ENCODE measurements around the gene CDHR5.

Gene CDHR5

GRCh38 chr11:607020-607780, 17.6 kb downstream of the CDHR5 start:
- H3K18ac ChIP-seq (ENCODE audit: low read length) = no peak overlapping the region
- H2AK5ac ChIP-seq (ENCODE audit: low read length) = no peak overlapping the region
- H3K36me3 ChIP-seq (ENCODE audit: control insufficient read depth, insufficient read depth, low read length) = peaks cover 23% of the 10 kb centered on the region
- H3K4me1 ChIP-seq (ENCODE audit: control insufficient read depth, low read depth, low read length) = no peaks in the 10 kb centered on the region
- no peaks in the 10 kb centered on the region for H3K79me2 ChIP-seq (ENCODE audit: control insufficient read depth, insufficient read depth, low read length)
- H3K4me2 ChIP-seq (ENCODE audit: low read length) = no peak overlapping the region
- H3K56ac ChIP-seq (ENCODE audit: low read length) = no peak overlapping the region
- no peaks in the 10 kb centered on the region for H3K79me1 ChIP-seq (ENCODE audit: low read length)
- no peak overlapping the region for H3K27ac ChIP-seq (ENCODE audit: low read depth, low read length)
- H2BK15ac ChIP-seq (replicated peaks; ENCODE audit: low read depth) = no peak overlapping the region
- no peak overlapping the region for H4K8ac ChIP-seq (ENCODE audit: low read depth, low read length)
- H3K4ac ChIP-seq (ENCODE audit: low read depth, low read length) = no peak overlapping the region
- H3K9ac ChIP-seq (ENCODE audit: low read length) = no peak overlapping the region
- H2BK5ac ChIP-seq (ENCODE audit: low read length) = no peak overlapping the region
- no peak overlapping the region for H3K23ac ChIP-seq (ENCODE audit: low read length)
- no CpG with 5 or more reads among the region's 35 CpGs for WGBS (ENCODE audit: extremely low coverage, insufficient coverage, low lambda C conversion rate)
- H2BK120ac ChIP-seq (ENCODE audit: low read depth, low read length) = no peak overlapping the region
- H3K4me3 ChIP-seq (ENCODE audit: low read length) = no peak overlapping the region
- no peak for DNase-seq
- H4K5ac ChIP-seq (ENCODE audit: low read length) = no peak overlapping the region
- H3K27me3 ChIP-seq (ENCODE audit: insufficient read depth, low read length, poor library complexity) = no peaks in the 10 kb centered on the region

- no peak overlapping the region for H3K56ac ChIP-seq (ENCODE audit: low read length)
- H2BK15ac ChIP-seq (replicated peaks; ENCODE audit: low read depth) = no peak overlapping the region
- H3K4ac ChIP-seq (ENCODE audit: low read depth, low read length) = no peak overlapping the region
- no peak overlapping the region for H2BK5ac ChIP-seq (ENCODE audit: low read length)
- no peak overlapping the region for H3K4me2 ChIP-seq (ENCODE audit: low read length)
- no peak overlapping the region for H2AK5ac ChIP-seq (ENCODE audit: low read length)
- no peaks in the 10 kb centered on the region for H3K27me3 ChIP-seq (ENCODE audit: insufficient read depth, low read length, poor library complexity)
- WGBS (ENCODE audit: extremely low coverage, insufficient coverage, low lambda C conversion rate) = no CpG with 5 or more reads among the region's 19 CpGs
- H3K27ac ChIP-seq (ENCODE audit: low read depth, low read length) = no peak overlapping the region
- no peak overlapping the region for H4K5ac ChIP-seq (ENCODE audit: low read length)
- H3K36me3 ChIP-seq (ENCODE audit: control insufficient read depth, insufficient read depth, low read length) = peaks cover 26% of the 10 kb centered on the region
- no peaks in the 10 kb centered on the region for H3K79me1 ChIP-seq (ENCODE audit: low read length)
- H3K79me2 ChIP-seq (ENCODE audit: control insufficient read depth, insufficient read depth, low read length) = no peaks in the 10 kb centered on the region
- DNase-seq = no peak
- no peak overlapping the region for H3K23ac ChIP-seq (ENCODE audit: low read length)
- no peak overlapping the region for H3K9ac ChIP-seq (ENCODE audit: low read length)
- no peak overlapping the region for H4K8ac ChIP-seq (ENCODE audit: low read depth, low read length)
- H2BK120ac ChIP-seq (ENCODE audit: low read depth, low read length) = no peak overlapping the region
- H3K4me3 ChIP-seq (ENCODE audit: low read length) = no peak overlapping the region
- no peak overlapping the region for H3K18ac ChIP-seq (ENCODE audit: low read length)
- no peaks in the 10 kb centered on the region for H3K4me1 ChIP-seq (ENCODE audit: control insufficient read depth, low read depth, low read length)
Measured at GRCh38 chr11:606245-606644, 18.5 kb downstream of the CDHR5 start.

- no peak overlapping the region for H2BK15ac ChIP-seq (replicated peaks; ENCODE audit: low read depth)
- H2AK5ac ChIP-seq (ENCODE audit: low read length) = no peak overlapping the region
- no peak overlapping the region for H3K27ac ChIP-seq (ENCODE audit: low read depth, low read length)
- no peak overlapping the region for H3K23ac ChIP-seq (ENCODE audit: low read length)
- H3K36me3 ChIP-seq (ENCODE audit: control insufficient read depth, insufficient read depth, low read length) = peaks cover 26% of the 10 kb centered on the region
- H3K4me3 ChIP-seq (ENCODE audit: low read length) = no peak overlapping the region
- no peak overlapping the region for H3K4me2 ChIP-seq (ENCODE audit: low read length)
- H3K4ac ChIP-seq (ENCODE audit: low read depth, low read length) = no peak overlapping the region
- H3K79me1 ChIP-seq (ENCODE audit: low read length) = no peaks in the 10 kb centered on the region
- no peaks in the 10 kb centered on the region for H3K79me2 ChIP-seq (ENCODE audit: control insufficient read depth, insufficient read depth, low read length)
- H2BK5ac ChIP-seq (ENCODE audit: low read length) = no peak overlapping the region
- H3K18ac ChIP-seq (ENCODE audit: low read length) = no peak overlapping the region
- WGBS (ENCODE audit: extremely low coverage, insufficient coverage, low lambda C conversion rate) = no CpG with 5 or more reads among the region's 33 CpGs
- no peak overlapping the region for H4K5ac ChIP-seq (ENCODE audit: low read length)
- no peak overlapping the region for H2BK120ac ChIP-seq (ENCODE audit: low read depth, low read length)
- no peaks in the 10 kb centered on the region for H3K4me1 ChIP-seq (ENCODE audit: control insufficient read depth, low read depth, low read length)
- no peak overlapping the region for H3K56ac ChIP-seq (ENCODE audit: low read length)
- H3K27me3 ChIP-seq (ENCODE audit: insufficient read depth, low read length, poor library complexity) = no peaks in the 10 kb centered on the region
- no peak overlapping the region for H3K9ac ChIP-seq (ENCODE audit: low read length)
- H4K8ac ChIP-seq (ENCODE audit: low read depth, low read length) = no peak overlapping the region
- no peak for DNase-seq
Measured at GRCh38 chr11:605286-606129, 19.2 kb downstream of the CDHR5 start.

- Histone ChIP-seq H3K36me3 (ENCODE audit: control insufficient read depth, insufficient read depth, low read length) (peaks cover 26% of the 10 kb centered on the region), H3K27me3 (ENCODE audit: insufficient read depth, low read length, poor library complexity) (no peaks in the 10 kb centered on the region), H4K5ac (ENCODE audit: low read length) (no peak overlapping the region), H3K18ac (ENCODE audit: low read length) (no peak overlapping the region), H3K4ac (ENCODE audit: low read depth, low read length) (no peak overlapping the region), H2BK5ac (ENCODE audit: low read length) (no peak overlapping the region), H2BK15ac (replicated peaks; ENCODE audit: low read depth) (no peak overlapping the region), H3K56ac (ENCODE audit: low read length) (no peak overlapping the region), H2BK120ac (ENCODE audit: low read depth, low read length) (no peak overlapping the region), H3K27ac (ENCODE audit: low read depth, low read length) (no peak overlapping the region), H4K8ac (ENCODE audit: low read depth, low read length) (no peak overlapping the region), H3K79me2 (ENCODE audit: control insufficient read depth, insufficient read depth, low read length) (no peaks in the 10 kb centered on the region), H3K4me1 (ENCODE audit: control insufficient read depth, low read depth, low read length) (no peaks in the 10 kb centered on the region), H3K4me2 (ENCODE audit: low read length) (no peak overlapping the region), H3K4me3 (ENCODE audit: low read length) (no peak overlapping the region), H3K23ac (ENCODE audit: low read length) (no peak overlapping the region), H3K79me1 (ENCODE audit: low read length) (no peaks in the 10 kb centered on the region), H2AK5ac (ENCODE audit: low read length) (no peak overlapping the region), H3K9ac (ENCODE audit: low read length) (no peak overlapping the region)
- no peak for DNase-seq
- WGBS (ENCODE audit: extremely low coverage, insufficient coverage, low lambda C conversion rate) = no CpG with 5 or more reads among the region's 13 CpGs
Measured at GRCh38 chr11:603154-603553, 21.6 kb downstream of the CDHR5 start.

GRCh38 chr11:601573-602245, 23.0 kb downstream of the CDHR5 start:
- Histone ChIP-seq H4K5ac (ENCODE audit: low read length) (no peak overlapping the region), H3K4me3 (ENCODE audit: low read length) (no peak overlapping the region), H3K56ac (ENCODE audit: low read length) (no peak overlapping the region), H2BK5ac (ENCODE audit: low read length) (no peak overlapping the region), H2BK15ac (replicated peaks; ENCODE audit: low read depth) (no peak overlapping the region), H4K8ac (ENCODE audit: low read depth, low read length) (no peak overlapping the region), H3K79me2 (ENCODE audit: control insufficient read depth, insufficient read depth, low read length) (no peaks in the 10 kb centered on the region), H2AK5ac (ENCODE audit: low read length) (no peak overlapping the region), H3K18ac (ENCODE audit: low read length) (no peak overlapping the region), H3K36me3 (ENCODE audit: control insufficient read depth, insufficient read depth, low read length) (peaks cover 25% of the 10 kb centered on the region), H3K27ac (ENCODE audit: low read depth, low read length) (no peak overlapping the region), H3K79me1 (ENCODE audit: low read length) (peaks cover 1% of the 10 kb centered on the region), H3K4me2 (ENCODE audit: low read length) (no peak overlapping the region), H3K4ac (ENCODE audit: low read depth, low read length) (no peak overlapping the region), H3K23ac (ENCODE audit: low read length) (no peak overlapping the region), H3K4me1 (ENCODE audit: control insufficient read depth, low read depth, low read length) (no peaks in the 10 kb centered on the region), H3K27me3 (ENCODE audit: insufficient read depth, low read length, poor library complexity) (no peaks in the 10 kb centered on the region), H2BK120ac (ENCODE audit: low read depth, low read length) (no peak overlapping the region), H3K9ac (ENCODE audit: low read length) (no peak overlapping the region)
- WGBS (ENCODE audit: extremely low coverage, insufficient coverage, low lambda C conversion rate) = no CpG with 5 or more reads among the region's 23 CpGs
- DNase-seq = no peak

Measured in mesendoderm (in vitro differentiated cells).